Right ventricle myocardium inferior (tissue), 1 donor: ENCODE results near the gene EP300. TPM values are rescaled to one million over a fixed set of nuclear protein-coding genes. Genes with fewer than 3 reads are reported as not detected.
"Not testable (repeated sequence)": the region's sequence is repeated elsewhere in the genome, so short reads cannot be mapped to it uniquely, and the experiment has no call there.

Experiments used
- ATAC-seq: fragments of 200-7000 bp; cut with Tn5 transposase; one replicate; pipeline ENCODE4 v1.9.1; 2020; ENCODE audit warnings: mild to moderate bottlenecking, moderate library complexity
- DNase-seq: peaks from one replicate; pipeline ENCODE4 v3.0.0; 2021; ENCODE audit errors: missing footprints
- intact Hi-C: fragments of 100-400 bp; cut with DNase I; formaldehyde crosslinking; loops from one replicate; pipeline ENCODE4 v1.11.0; 2022
- total RNA-seq: library from RNA; stranded (reverse); fragmentation: NEBNext Ultra II Directional; extraction: Animal tissue kit (Norgen Biotek cat#: 25700); gene quantifications from one replicate; pipeline ENCODE4 v1.2.1, GENCODE V29; 2021
- donor health status: DM: no; HTN: yes; CAD: no; lungs with severe emphysema.

Gene EP300
- total RNA-seq, 1 donor from 2014 or later, result 27.8 TPM

DNA sequence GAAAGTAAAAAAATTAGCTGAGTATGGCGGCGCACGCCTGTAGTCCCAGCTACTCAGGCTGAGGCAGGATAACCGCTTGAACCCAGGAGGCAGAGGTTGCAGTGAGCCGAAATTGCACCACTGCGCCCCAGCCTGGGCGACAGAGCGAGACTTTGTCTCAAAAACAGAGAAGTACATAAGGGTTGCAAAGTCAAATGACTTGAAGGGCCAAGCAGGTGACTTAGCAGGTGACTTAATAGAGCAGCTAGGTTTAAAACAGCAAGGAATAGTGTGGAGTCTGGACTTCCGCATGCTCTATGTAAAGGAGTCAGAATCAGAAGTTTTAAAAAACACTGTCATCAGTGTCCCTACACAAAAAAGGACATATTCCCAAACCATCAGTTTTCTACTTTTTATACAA lies 31.7 kb downstream of the EP300 start:
- intact Hi-C loops, result no loop called here
- no peak for ATAC-seq
- DNase-seq, result no peak

DNA sequence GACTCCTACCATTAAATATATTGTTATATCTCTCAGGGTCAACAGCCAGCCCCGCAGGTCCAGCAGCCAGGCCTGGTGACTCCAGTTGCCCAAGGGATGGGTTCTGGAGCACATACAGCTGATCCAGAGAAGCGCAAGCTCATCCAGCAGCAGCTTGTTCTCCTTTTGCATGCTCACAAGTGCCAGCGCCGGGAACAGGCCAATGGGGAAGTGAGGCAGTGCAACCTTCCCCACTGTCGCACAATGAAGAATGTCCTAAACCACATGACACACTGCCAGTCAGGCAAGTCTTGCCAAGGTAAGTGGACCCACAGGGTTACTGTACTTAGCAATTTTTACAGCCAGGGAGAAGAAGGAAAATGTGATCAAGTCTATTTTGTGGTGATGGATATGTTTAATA lies 35.1 kb downstream of the EP300 start:
- intact Hi-C loops, result no loop called here
- ATAC-seq, result no peak
- peak; percentile 82 for DNase-seq

DNA sequence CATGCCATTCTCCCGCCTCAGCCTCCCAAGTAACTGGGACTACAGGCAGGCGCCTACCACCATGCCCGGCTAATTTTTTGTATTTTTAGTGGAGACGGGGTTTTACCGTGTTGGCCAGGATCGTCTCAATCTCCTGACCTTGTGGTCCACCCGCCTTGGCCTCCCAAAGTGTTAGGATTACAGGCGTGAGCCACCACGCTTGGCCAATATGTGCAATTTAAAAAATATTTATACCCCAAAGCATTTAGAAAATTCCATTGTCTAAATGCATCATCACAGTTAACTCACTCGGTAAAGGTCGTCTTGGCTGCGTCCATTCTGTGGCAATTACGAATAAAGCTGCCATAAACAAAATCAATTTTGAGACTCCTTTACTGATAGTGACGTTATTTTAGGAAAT lies 36.2 kb downstream of the EP300 start:
- intact Hi-C loops, result no loop called here
- DNase-seq (no peak), ATAC-seq (no peak)

DNA sequence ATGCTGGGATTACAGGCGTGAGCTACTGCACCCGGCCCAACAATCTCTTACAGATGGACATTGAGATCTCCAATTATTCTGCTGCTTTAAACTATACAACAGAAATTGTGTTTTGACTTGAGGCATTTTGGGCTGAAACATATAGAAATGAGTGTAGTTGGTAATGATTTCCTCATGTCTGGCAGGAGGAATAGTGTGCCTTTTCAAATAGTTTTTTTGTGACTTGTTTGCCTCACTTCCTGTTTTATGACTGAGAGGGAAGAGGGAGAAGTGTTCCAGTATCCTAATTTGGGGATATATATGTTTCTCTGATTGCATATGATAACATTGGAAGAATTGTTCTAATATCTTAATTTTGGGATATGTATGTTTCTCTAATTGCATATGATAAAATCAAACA lies 40.2 kb downstream of the EP300 start:
- DNase-seq (no peak), ATAC-seq (no peak)
- intact Hi-C loops, result no loop called here

DNA sequence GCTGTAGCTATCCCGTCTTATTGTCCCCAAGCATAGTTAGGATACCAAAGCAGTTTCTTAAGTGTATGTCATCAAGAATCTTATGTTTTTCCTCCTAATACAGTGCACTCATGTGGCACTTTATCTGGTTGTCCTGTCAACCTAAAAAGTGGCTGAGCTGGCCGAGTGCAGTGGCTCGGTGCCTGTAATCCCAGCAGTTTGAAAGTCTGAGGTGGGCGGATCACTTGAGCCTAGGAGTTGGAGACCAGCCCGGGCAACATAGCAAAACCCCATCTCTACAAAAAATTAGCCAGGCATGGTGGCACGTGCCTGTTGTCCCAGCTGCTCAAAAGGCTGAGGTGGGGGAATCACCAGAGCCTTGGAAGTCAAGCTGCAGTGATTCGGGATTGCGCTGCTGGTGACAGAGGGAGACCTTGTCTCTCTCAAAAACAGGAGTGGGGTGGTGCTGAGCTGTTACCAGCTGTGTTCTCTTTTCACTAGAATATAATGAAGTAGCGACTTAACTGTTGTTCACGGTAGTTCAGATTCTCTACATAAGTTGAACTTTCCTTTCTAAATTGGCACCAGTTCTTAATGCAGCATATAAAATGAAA lies 48.1 kb downstream of the EP300 start:
- intact Hi-C loops, result loop anchor here (10.0 kb wide), 2 partner anchors 216 to 296 kb away; no protein-coding TSS in a partner anchor
- ATAC-seq, result peak; percentile 28
- no peak for DNase-seq

DNA sequence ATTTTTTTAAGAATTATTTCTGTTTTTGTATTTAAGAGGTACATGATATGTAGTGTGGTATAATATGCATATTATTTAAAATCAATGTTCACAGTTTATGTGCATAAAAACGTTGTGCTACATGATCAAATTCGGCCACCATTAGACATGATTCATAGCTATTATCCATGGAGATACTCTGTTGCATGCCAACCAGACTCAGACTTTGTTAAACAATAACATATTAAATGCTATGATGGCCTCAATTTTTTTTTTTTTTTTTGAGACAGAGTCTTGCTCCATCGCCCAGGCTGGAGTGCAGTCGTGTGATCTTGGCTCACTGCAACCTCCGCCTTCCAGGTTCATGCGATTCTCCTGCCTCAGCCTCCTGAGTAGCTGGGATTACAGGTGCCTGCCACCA lies 53.5 kb downstream of the EP300 start:
- not testable (repeated sequence) for ATAC-seq
- intact Hi-C loops, result loop anchor here (10.0 kb wide), 2 partner anchors 221 to 301 kb away; no protein-coding TSS in a partner anchor

DNA sequence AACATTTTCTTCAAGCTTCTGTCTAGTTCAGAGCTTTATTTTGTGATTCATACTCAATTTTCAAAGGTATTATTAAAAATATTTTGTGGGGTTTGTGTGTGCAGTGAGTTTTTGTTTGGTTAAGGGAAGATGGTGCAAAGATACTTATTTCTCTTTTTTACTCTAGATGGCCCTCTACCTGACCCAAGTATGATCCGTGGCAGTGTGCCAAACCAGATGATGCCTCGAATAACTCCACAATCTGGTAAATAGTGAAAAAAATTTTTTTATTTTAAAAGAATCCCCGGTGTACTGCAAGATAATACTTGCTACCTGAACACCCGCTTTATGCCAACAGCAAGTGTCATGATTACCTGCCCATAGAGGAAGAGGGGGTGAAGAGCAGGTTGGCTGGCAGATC lies 54.2 kb downstream of the EP300 start:
- DNase-seq, result no peak
- no peak for ATAC-seq
- intact Hi-C loops, result loop anchor here (10.0 kb wide), 2 partner anchors 222 to 302 kb away; no protein-coding TSS in a partner anchor

More for the DNA sequence above, 53.5 kb downstream of the EP300 start:
- not testable (repeated sequence) for DNase-seq

DNA sequence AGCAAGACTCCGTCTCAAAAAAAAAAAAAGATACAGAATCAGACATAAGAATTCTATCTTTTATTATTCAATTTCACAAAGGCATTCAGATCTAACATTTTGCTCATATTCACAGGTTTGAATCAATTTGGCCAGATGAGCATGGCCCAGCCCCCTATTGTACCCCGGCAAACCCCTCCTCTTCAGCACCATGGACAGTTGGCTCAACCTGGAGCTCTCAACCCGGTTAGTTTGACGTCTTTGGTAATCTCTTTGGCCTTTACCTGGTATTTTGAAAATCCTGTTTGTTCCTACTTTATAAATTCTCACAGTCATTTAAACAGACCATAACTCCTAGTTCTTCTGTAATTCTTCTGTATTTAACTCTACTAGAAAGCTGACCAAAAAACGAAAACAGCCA lies 55.3 kb downstream of the EP300 start:
- no peak for DNase-seq
- no peak for ATAC-seq
- intact Hi-C loops, result loop anchor here (10.0 kb wide), 2 partner anchors 223 to 303 kb away; no protein-coding TSS in a partner anchor

DNA sequence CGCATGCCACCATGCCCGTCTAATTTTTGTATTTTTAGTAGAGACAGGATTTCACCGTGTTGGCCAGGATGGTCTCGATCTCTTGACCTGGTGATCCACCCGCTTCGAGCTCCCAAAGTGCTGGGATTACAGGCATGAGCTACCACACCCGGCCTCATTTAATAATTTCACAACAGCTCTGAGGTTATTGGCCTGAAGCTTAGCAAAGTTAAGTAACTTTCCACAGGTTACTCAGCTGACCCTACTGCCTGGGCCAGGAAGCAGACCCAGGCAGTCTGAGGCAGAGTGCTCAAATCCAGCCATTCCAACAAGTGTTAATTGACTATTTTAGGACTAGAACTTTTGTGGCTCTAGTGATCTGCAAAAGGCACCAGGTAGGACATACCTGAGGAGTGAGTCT lies 60.5 kb downstream of the EP300 start:
- intact Hi-C loops, result no loop called here
- ATAC-seq, result no peak
- DNase-seq, result no peak

DNA sequence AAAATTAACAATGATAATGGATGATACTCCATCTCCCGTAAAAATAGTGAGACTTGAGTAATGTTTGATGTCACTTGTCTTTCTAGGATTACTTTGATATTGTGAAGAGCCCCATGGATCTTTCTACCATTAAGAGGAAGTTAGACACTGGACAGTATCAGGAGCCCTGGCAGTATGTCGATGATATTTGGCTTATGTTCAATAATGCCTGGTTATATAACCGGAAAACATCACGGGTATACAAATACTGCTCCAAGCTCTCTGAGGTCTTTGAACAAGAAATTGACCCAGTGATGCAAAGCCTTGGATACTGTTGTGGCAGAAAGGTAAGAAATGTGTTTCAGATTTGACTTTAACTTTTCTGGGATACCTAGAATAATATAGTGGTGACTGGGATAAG lies 64.7 kb downstream of the EP300 start:
- DNase-seq (no peak), ATAC-seq (no peak)
- intact Hi-C loops, result no loop called here

DNA sequence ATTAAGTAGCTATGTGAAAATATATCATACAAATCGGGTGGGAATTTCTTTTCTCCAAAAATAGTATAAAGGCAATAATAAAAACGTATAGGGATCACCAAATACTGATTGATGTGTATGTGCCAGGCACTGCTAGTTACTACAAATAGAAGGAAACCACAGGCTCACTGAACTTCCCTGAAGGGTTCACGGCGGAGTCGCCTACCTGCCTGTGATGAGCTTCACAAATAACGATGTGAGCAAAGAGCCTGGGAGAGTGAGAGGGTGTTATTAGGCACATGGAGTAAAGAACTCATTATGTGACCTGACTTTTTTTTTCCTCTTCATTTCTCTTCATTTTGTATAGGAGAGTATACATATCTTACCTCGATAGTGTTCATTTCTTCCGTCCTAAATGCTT lies 76.8 kb downstream of the EP300 start:
- ATAC-seq (no peak), DNase-seq (no peak)
- intact Hi-C loops, result no loop called here

DNA sequence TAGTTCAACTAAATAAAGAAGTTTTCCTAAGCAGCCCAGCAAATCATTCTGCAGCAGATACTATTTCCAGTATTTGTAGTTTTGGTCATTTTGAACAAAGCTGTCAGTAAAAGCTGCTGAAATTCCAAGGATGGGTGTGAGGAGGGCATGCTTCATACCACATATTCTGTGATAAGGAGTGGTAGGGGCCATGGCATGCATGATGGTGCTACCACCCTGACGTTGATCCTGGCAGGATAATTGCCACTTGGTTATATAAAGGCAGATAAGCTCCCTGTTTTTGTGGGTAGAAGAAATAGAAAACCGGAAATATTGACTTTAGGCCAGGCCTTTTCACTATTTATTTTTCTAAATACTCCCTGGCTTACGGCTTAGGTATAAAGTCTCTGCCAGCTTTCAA lies 79.6 kb downstream of the EP300 start:
- ATAC-seq (no peak), DNase-seq (no peak)
- intact Hi-C loops, result no loop called here

DNA sequence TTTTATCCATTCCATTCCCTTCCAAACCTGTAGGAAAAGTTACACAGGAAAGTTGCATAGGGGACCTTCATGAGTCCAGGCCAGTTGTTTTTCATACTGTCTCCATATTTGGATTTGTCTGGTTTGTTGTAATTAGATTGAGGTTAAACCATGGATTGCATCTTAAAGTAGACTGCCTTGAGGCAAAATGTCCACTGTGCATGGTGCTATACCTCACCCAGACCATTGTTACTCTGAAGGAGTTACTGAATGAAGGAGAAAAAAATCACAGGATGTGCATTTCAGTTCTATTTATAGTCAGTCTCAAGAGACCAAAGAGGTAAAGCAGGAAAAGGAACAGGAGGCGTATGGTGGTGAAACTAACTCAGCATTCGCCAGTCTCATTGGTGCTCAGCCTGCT lies 83.2 kb downstream of the EP300 start:
- ATAC-seq, result no peak
- DNase-seq, result no peak
- intact Hi-C loops, result no loop called here

DNA sequence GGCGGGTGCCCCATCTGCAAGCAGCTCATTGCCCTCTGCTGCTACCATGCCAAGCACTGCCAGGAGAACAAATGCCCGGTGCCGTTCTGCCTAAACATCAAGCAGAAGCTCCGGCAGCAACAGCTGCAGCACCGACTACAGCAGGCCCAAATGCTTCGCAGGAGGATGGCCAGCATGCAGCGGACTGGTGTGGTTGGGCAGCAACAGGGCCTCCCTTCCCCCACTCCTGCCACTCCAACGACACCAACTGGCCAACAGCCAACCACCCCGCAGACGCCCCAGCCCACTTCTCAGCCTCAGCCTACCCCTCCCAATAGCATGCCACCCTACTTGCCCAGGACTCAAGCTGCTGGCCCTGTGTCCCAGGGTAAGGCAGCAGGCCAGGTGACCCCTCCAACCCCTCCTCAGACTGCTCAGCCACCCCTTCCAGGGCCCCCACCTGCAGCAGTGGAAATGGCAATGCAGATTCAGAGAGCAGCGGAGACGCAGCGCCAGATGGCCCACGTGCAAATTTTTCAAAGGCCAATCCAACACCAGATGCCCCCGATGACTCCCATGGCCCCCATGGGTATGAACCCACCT lies 84.7 kb downstream of the EP300 start:
- ATAC-seq (no peak), DNase-seq (no peak)
- intact Hi-C loops, result no loop called here

DNA sequence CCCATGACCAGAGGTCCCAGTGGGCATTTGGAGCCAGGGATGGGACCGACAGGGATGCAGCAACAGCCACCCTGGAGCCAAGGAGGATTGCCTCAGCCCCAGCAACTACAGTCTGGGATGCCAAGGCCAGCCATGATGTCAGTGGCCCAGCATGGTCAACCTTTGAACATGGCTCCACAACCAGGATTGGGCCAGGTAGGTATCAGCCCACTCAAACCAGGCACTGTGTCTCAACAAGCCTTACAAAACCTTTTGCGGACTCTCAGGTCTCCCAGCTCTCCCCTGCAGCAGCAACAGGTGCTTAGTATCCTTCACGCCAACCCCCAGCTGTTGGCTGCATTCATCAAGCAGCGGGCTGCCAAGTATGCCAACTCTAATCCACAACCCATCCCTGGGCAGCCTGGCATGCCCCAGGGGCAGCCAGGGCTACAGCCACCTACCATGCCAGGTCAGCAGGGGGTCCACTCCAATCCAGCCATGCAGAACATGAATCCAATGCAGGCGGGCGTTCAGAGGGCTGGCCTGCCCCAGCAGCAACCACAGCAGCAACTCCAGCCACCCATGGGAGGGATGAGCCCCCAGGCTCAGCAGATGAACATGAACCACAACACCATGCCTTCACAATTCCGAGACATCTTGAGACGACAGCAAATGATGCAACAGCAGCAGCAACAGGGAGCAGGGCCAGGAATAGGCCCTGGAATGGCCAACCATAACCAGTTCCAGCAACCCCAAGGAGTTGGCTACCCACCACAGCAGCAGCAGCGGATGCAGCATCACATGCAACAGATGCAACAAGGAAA lies 85.4 kb downstream of the EP300 start:
- peak; percentile 18 for ATAC-seq
- no peak for DNase-seq
- intact Hi-C loops, result no loop called here

DNA sequence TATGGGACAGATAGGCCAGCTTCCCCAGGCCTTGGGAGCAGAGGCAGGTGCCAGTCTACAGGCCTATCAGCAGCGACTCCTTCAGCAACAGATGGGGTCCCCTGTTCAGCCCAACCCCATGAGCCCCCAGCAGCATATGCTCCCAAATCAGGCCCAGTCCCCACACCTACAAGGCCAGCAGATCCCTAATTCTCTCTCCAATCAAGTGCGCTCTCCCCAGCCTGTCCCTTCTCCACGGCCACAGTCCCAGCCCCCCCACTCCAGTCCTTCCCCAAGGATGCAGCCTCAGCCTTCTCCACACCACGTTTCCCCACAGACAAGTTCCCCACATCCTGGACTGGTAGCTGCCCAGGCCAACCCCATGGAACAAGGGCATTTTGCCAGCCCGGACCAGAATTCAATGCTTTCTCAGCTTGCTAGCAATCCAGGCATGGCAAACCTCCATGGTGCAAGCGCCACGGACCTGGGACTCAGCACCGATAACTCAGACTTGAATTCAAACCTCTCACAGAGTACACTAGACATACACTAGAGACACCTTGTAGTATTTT lies 86.1 kb downstream of the EP300 start:
- peak; percentile 64 for ATAC-seq
- intact Hi-C loops, result no loop called here
- no peak for DNase-seq

DNA sequence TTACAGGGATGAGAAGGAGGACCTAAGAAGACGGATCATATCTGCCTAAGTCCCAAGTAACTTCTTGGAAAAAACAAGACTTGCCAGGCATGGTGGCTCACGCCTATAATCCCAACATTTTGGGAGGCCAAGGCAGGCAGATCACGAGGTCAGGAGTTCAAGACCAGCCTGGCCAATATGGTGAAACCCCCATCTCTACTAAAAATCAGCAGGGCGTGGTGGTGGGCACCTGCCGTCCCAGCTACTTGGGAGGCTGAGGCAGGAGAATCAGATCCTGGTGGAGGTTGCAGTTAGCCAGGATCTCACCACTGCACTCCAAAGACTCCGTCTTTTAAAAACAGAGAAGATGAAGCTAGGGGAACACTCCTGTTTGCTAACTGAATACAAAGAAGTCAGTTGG lies 88.0 kb downstream of the EP300 start:
- ATAC-seq, intact Hi-C loops, DNase-seq: not testable (repeated sequence)

DNA sequence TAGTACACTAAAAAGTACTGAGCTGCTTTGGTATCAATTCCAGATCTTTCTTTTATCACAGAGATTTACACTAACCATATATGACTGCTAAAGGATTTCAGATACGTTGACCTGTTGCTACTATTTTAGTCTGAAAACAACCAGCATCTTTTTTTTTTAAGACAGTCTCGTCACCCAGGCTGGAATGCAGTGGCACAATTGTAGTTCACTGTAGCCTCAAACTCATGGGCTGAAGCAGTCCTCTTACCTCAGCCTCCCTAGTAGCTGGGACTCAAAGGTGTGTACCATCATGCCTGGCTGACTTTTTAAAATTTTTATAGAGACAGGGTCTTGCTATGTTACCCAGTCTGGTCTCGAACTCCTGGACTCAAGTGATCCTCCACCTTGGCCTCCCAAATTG lies 88.5 kb downstream of the EP300 start:
- DNase-seq (no peak), ATAC-seq (no peak)
- intact Hi-C loops, result no loop called here

DNA sequence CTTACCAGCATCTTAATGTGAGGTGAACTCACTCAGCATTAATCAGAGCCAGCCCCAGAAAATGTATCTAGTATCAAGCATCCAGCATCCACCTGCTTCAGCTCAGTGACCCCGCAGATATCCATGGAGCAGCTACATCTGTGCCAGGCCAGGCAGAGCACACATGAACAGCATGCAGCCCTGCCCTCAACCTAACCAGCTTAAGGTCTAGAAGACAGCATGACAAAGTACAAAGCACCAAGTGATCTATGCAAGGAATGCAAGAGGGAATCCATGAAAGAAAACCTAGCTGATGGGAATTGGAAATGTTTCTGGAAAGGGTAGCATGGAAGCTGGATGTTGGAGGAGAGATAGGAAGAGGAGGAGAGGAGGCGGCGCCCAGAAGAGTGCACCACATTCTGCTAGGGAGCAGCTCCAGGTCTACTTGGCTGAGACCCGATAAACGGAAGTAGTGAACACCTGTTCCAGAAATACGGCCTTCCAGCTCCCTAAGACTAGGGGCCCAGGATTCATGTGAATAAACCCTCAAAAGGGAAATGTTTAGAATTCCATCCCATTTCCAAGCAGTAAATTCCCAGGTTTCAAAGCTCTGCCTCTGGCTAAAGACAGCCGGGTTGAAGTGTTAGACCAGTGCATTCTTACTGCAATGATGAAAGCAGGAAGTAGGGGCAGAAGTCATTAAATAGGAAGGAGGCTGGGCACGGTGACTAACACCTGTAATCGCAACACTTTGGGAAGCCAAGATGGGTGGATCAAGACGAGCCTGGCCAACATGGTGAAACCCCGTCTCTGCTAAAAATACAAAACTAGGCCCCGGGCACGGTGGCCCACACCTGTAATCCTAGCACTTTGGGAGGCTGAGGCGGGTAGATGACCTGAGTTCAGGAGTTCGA lies 89.2 kb downstream of the EP300 start:
- no peak for ATAC-seq
- no peak for DNase-seq
- intact Hi-C loops, result no loop called here
